Body of pancreas (tissue), 4 donors: ENCODE data around the gene TRUB2.

Experiments used
- POLR2A ChIP-seq, 3 donors: fragments of 450-650 bp; IDR thresholded peaks; one replicate each; pipeline ENCODE4 v1.6.1; 2016; ENCODE audit warnings: antibody characterized with exemption in 3 of 3, mild to moderate bottlenecking in 2 of 3
- TF ChIP-seq, protein P1 (sequence below), 7 experiments: fragments of 450-650 bp in 4 of 7; fragments of 200-600 bp in 3 of 7; sonication (generic) in 3 of 7; IDR thresholded peaks; one replicate each; pipeline ENCODE4 v1.5.1; 2016 to 2019; ENCODE audit warnings: antibody characterized with exemption in 7 of 7

DNA sequence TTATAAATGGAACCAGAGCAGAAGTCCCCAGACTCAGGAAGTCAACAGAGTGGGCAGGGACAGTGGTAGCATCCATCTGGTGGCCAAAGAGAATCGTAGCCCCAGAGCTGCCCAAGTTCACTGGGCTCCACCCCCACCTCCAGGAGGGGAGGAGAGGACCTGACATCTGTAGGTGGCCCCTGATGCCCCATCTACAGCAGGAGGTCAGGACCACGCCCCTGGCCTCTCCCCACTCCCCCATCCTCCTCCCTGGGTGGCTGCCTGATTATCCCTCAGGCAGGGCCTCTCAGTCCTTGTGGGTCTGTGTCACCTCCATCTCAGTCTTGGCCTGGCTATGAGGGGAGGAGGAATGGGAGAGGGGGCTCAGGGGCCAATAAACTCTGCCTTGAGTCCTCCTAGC, 38.6 kb upstream of the TRUB2 start:
- TF ChIP-seq, protein P1, sequence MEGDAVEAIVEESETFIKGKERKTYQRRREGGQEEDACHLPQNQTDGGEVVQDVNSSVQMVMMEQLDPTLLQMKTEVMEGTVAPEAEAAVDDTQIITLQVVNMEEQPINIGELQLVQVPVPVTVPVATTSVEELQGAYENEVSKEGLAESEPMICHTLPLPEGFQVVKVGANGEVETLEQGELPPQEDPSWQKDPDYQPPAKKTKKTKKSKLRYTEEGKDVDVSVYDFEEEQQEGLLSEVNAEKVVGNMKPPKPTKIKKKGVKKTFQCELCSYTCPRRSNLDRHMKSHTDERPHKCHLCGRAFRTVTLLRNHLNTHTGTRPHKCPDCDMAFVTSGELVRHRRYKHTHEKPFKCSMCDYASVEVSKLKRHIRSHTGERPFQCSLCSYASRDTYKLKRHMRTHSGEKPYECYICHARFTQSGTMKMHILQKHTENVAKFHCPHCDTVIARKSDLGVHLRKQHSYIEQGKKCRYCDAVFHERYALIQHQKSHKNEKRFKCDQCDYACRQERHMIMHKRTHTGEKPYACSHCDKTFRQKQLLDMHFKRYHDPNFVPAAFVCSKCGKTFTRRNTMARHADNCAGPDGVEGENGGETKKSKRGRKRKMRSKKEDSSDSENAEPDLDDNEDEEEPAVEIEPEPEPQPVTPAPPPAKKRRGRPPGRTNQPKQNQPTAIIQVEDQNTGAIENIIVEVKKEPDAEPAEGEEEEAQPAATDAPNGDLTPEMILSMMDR (IDR thresholded peaks at IDR 0.05) = no peak
- no peak for TF ChIP-seq POLR2A (IDR thresholded peaks at IDR 0.05)
